ENCODE results near the gene SCMH1.

DNA sequence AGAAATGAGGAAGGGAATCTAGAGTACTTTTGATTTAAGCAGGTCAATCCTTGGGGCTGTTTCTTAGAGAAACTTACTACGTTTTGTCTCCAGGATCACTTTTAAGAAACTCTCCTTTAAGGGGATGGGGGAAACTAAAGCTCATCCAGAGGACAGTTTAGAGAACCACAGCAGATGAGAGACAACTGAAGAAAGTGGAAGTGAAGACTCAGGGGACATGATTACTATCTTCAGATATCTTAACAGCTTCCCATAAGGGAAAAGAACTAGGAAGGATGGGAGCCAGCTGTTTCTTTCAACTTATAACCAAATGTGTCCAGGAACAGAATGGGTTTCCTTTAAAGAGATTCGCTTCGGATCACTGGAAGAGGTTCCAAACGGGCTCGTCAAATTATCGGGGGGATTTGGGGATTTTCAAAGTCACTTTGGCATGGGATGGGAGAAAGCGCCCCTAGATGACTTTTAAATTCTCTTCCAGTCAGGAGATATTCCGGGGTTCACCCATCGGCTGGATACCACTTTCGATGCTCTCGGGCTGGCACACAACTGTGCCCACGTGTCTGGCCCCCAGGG is 1.2 kb downstream of the SCMH1 start:
- TF ChIP-seq, protein P1, sequence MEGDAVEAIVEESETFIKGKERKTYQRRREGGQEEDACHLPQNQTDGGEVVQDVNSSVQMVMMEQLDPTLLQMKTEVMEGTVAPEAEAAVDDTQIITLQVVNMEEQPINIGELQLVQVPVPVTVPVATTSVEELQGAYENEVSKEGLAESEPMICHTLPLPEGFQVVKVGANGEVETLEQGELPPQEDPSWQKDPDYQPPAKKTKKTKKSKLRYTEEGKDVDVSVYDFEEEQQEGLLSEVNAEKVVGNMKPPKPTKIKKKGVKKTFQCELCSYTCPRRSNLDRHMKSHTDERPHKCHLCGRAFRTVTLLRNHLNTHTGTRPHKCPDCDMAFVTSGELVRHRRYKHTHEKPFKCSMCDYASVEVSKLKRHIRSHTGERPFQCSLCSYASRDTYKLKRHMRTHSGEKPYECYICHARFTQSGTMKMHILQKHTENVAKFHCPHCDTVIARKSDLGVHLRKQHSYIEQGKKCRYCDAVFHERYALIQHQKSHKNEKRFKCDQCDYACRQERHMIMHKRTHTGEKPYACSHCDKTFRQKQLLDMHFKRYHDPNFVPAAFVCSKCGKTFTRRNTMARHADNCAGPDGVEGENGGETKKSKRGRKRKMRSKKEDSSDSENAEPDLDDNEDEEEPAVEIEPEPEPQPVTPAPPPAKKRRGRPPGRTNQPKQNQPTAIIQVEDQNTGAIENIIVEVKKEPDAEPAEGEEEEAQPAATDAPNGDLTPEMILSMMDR (IDR thresholded peaks at IDR 0.05), result no peak
- TF ChIP-seq POLR2A (IDR thresholded peaks at IDR 0.05), result no peak
